Liver (tissue), 9 donors: ENCODE results near the gene SLC25A13. TPM values are rescaled to one million over a fixed set of nuclear protein-coding genes. Genes with fewer than 3 reads are reported as not detected.

ENCODE experiments used
- DNase-seq: peaks from one replicate; pipeline ENCODE4 v3.0.0-alpha.2; 2017; ENCODE audit warnings: low spot score
- H3K27ac ChIP-seq, 2 donors: one replicate each; pipeline ENCODE4 v1.7.0; 2013; ENCODE audit warnings: inconsistent platforms in 2 of 2, low read length in 2 of 2, control low read depth in 1 of 2, low read depth in 1 of 2, mild to moderate bottlenecking in 1 of 2
- H3K27me3 ChIP-seq, 4 donors: one replicate each; pipeline versions ENCODE4 v1.6.1 to v1.7.0; 2013; ENCODE audit warnings: low read length in 3 of 4, inconsistent platforms in 1 of 4, mild to moderate bottlenecking in 1 of 4, moderate library complexity in 1 of 4; ENCODE audit not compliant: control insufficient read depth in 4 of 4, insufficient read depth in 4 of 4
- H3K36me3 ChIP-seq, 4 donors: one replicate each; pipeline versions ENCODE4 v1.6.1 to v1.7.0; 2013; ENCODE audit warnings: low read length in 3 of 4, mild to moderate bottlenecking in 3 of 4, low read depth in 1 of 4, moderate library complexity in 1 of 4; ENCODE audit not compliant: control insufficient read depth in 4 of 4, insufficient read depth in 3 of 4
- H3K4me1 ChIP-seq, 4 donors: one replicate each; pipeline versions ENCODE4 v1.6.1 to v1.7.0; 2013; ENCODE audit warnings: low read length in 3 of 4, mild to moderate bottlenecking in 3 of 4, moderate library complexity in 1 of 4; ENCODE audit not compliant: control insufficient read depth in 4 of 4, insufficient read depth in 4 of 4
- H3K4me3 ChIP-seq, 3 donors: one replicate each; pipeline versions ENCODE4 v1.6.1 to v1.7.0; 2013; ENCODE audit warnings: low read length in 3 of 3, control low read depth in 1 of 3, low read depth in 1 of 3, mild to moderate bottlenecking in 1 of 3
- H3K9ac ChIP-seq, 2 donors: one replicate each; pipeline ENCODE4 v1.7.0; 2013; ENCODE audit warnings: low read length in 2 of 2, mild to moderate bottlenecking in 2 of 2, moderate library complexity in 2 of 2, control low read depth in 1 of 2, low read depth in 1 of 2
- H3K9me3 ChIP-seq, 4 donors: one replicate each; pipeline versions ENCODE4 v1.6.1 to v1.7.0; 2013; ENCODE audit warnings: low read length in 3 of 4; ENCODE audit not compliant: control insufficient read depth in 4 of 4
- EGR1 ChIP-seq, 2 donors: IDR thresholded peaks; 2 replicates each; pipeline ENCODE4 v1.6.1; 2016 to 2018; ENCODE audit warnings: antibody characterized with exemption in 2 of 2, low read depth in 2 of 2
- FOXA1 ChIP-seq: IDR thresholded peaks from 2 replicates; pipeline ENCODE4 v1.6.1; 2016; ENCODE audit warnings: antibody characterized with exemption
- GABPA ChIP-seq, 2 donors: IDR thresholded peaks in 1 of 2; conservative IDR thresholded peaks in 1 of 2; 2 replicates each; pipeline ENCODE4 v1.6.1; 2016; ENCODE audit warnings: antibody characterized with exemption in 2 of 2, mild to moderate bottlenecking in 1 of 2, moderate library complexity in 1 of 2
- HNF4A ChIP-seq, 2 donors: conservative IDR thresholded peaks; 2 replicates each; pipeline ENCODE4 v1.6.1; 2016; ENCODE audit warnings: antibody characterized with exemption in 2 of 2, mild to moderate bottlenecking in 2 of 2
- NR2F2 ChIP-seq: IDR thresholded peaks from 2 replicates; pipeline ENCODE4 v1.6.1; 2016; ENCODE audit warnings: antibody characterized with exemption
- RAD21 ChIP-seq, 2 donors: IDR thresholded peaks; 2 replicates each; pipeline ENCODE4 v1.6.1; 2016; ENCODE audit warnings: antibody characterized with exemption in 2 of 2, mild to moderate bottlenecking in 2 of 2
- TAF1 ChIP-seq: conservative IDR thresholded peaks from 2 replicates; pipeline ENCODE4 v1.6.1; 2016; ENCODE audit warnings: antibody characterized with exemption, mild to moderate bottlenecking
- YY1 ChIP-seq: IDR thresholded peaks from 2 replicates; pipeline ENCODE4 v1.6.1; 2016; ENCODE audit warnings: antibody characterized with exemption, mild to moderate bottlenecking
- WGBS: extraction: QIAGEN DNeasy Blood & Tissue Kit; methylation state at CpG from one replicate; pipeline ENCODE4 v1.1.7; 2013; 5-methylcytosine and 5-hydroxymethylcytosine counted together
- polyA plus RNA-seq, 2 donors: library from polyadenylated mRNA; stranded (reverse) in 1 of 2; unstranded in 1 of 2; fragments of 200-250 nt in 1 of 2; fragments of >200 nt in 1 of 2; fragmentation: Nextera tagmentation in 1 of 2; extraction: Ambion mirVana in 1 of 2; gene quantifications; one replicate each; pipeline versions ENCODE4 v1.2.1 to v1.2.3, GENCODE V29; 2013 to 2015
- total RNA-seq, 2 donors: library from RNA; depleted of rRNA; stranded (reverse); fragments of >200 nt; gene quantifications; one replicate each; pipeline ENCODE4 v1.2.3, GENCODE V29; 2014
- TF ChIP-seq, protein P1 (sequence below): IDR thresholded peaks from 2 replicates; pipeline ENCODE4 v1.6.1; 2016; ENCODE audit warnings: antibody characterized with exemption, mild to moderate bottlenecking
- TF ChIP-seq, protein P2 (sequence below): IDR thresholded peaks from 2 replicates; pipeline ENCODE4 v1.6.1; 2016; ENCODE audit warnings: antibody characterized with exemption
- TF ChIP-seq, protein P3 (sequence below): IDR thresholded peaks from 2 replicates; pipeline ENCODE4 v1.6.1; 2016; ENCODE audit warnings: antibody characterized with exemption
- TF ChIP-seq, protein P4 (sequence below): fragments of 150-350 bp; IDR thresholded peaks from 2 replicates; pipeline ENCODE4 v1.5.1; 2017; ENCODE audit warnings: improper control_type of control experiment, low read depth, low read length; ENCODE audit not compliant: missing input control
- donor health status: healthy.
- donor health status: healthy.
- donor health status: healthy.
- donor health status: healthy.
- donor health status: healthy.

Gene SLC25A13
- total and polyA plus RNA-seq, 4 donors = 45.6 to 116 (median 63.9) TPM

DNA sequence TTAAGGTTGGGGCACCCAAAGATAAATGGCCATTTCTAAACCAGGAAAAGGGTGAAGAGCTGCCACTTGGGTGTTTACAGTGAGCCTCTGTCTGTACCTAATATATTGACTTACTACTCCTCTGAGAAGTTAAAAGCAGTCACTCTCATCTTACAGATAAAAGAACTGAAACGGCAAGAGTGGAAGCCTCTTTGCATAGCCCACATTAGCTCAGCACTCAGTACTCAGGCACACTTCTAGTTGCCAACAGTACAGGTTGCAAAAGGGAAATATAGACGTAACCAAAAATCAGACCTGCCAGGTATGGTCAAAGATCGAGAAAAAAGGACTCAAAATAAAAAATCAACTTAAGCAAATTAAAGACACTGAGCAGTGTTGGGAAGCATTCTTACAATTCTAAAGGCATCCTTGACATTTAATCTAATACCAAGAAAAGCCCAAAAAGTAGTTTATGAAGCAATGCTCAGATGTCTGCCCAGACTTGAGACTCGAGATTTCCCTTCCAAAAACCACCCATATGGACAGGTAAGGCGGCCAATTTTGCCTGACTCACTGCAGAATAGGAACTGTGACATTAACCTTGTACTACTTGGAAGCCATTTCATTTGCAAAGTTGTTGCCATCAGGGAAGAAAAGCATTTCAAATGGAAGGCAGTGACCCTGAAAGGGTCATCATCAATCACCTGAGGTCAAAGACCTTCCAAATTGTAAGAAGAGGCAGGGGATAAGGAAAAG lies 139.3 kb downstream of the SLC25A13 start:
- Histone ChIP-seq H3K9ac (no peak overlapping the region), H3K4me3 (no peak overlapping the region), H3K4me1 (peaks cover 2 to 15% (median 9%) of the 10 kb centered on the region in 4 donors), H3K9me3 (no peaks in the 10 kb centered on the region), H3K36me3 (peaks cover 2 to 47% (median 25%) of the 10 kb centered on the region in 4 donors), H3K27ac (no peak overlapping the region), H3K27me3 (no peaks in the 10 kb centered on the region)
- DNase-seq = no peak
- 46% methylated on average over 5 of the region's 5 CpGs for WGBS
- peak in 1 of 2 donors; percentile 21 for TF ChIP-seq HNF4A (conservative IDR thresholded peaks at IDR 0.05)
- no peak for TF ChIP-seq FOXA1

DNA sequence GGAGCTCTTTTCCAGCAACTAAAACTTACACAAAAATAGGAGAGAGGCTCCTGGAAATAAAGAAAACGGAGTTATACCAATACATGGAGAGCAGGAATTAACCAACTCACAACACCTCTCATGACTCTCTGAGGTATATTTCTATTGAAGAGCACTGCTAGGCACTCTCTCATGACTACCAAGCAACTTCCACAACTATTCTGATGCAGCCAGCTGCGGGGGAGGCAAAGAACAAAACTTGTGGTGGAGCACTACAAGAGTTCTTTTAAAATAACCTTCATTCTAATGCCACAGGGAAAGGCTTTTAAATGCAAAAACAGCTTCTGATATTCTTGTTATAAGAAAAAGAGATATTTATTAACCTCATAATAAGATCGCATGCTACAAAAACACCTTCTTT lies 140.7 kb downstream of the SLC25A13 start:
- Histone ChIP-seq H3K9ac (no peak overlapping the region), H3K4me1 (peaks cover 2 to 15% (median 9%) of the 10 kb centered on the region in 4 donors), H3K9me3 (no peaks in the 10 kb centered on the region), H3K4me3 (no peak overlapping the region), H3K36me3 (peaks cover 2 to 61% (median 26%) of the 10 kb centered on the region in 4 donors), H3K27me3 (no peaks in the 10 kb centered on the region), H3K27ac (no peak overlapping the region)
- WGBS = 98% methylated on average over 3 of the region's 3 CpGs
- no peak for TF ChIP-seq TAF1
- no peak for TF ChIP-seq YY1
- no peak for TF ChIP-seq FOXA1
- TF ChIP-seq, protein P1, sequence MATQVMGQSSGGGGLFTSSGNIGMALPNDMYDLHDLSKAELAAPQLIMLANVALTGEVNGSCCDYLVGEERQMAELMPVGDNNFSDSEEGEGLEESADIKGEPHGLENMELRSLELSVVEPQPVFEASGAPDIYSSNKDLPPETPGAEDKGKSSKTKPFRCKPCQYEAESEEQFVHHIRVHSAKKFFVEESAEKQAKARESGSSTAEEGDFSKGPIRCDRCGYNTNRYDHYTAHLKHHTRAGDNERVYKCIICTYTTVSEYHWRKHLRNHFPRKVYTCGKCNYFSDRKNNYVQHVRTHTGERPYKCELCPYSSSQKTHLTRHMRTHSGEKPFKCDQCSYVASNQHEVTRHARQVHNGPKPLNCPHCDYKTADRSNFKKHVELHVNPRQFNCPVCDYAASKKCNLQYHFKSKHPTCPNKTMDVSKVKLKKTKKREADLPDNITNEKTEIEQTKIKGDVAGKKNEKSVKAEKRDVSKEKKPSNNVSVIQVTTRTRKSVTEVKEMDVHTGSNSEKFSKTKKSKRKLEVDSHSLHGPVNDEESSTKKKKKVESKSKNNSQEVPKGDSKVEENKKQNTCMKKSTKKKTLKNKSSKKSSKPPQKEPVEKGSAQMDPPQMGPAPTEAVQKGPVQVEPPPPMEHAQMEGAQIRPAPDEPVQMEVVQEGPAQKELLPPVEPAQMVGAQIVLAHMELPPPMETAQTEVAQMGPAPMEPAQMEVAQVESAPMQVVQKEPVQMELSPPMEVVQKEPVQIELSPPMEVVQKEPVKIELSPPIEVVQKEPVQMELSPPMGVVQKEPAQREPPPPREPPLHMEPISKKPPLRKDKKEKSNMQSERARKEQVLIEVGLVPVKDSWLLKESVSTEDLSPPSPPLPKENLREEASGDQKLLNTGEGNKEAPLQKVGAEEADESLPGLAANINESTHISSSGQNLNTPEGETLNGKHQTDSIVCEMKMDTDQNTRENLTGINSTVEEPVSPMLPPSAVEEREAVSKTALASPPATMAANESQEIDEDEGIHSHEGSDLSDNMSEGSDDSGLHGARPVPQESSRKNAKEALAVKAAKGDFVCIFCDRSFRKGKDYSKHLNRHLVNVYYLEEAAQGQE = no peak
- TF ChIP-seq HNF4A (conservative IDR thresholded peaks at IDR 0.05) = no peak
- no peak for TF ChIP-seq EGR1 (IDR thresholded peaks at IDR 0.05; ENCODE audit: low read depth in 2 of 2)
- TF ChIP-seq NR2F2 = no peak
- TF ChIP-seq, protein P2, sequence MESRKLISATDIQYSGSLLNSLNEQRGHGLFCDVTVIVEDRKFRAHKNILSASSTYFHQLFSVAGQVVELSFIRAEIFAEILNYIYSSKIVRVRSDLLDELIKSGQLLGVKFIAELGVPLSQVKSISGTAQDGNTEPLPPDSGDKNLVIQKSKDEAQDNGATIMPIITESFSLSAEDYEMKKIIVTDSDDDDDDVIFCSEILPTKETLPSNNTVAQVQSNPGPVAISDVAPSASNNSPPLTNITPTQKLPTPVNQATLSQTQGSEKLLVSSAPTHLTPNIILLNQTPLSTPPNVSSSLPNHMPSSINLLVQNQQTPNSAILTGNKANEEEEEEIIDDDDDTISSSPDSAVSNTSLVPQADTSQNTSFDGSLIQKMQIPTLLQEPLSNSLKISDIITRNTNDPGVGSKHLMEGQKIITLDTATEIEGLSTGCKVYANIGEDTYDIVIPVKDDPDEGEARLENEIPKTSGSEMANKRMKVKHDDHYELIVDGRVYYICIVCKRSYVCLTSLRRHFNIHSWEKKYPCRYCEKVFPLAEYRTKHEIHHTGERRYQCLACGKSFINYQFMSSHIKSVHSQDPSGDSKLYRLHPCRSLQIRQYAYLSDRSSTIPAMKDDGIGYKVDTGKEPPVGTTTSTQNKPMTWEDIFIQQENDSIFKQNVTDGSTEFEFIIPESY = no peak
- TF ChIP-seq, protein P3, sequence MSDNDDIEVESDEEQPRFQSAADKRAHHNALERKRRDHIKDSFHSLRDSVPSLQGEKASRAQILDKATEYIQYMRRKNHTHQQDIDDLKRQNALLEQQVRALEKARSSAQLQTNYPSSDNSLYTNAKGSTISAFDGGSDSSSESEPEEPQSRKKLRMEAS = no peak
- no peak for TF ChIP-seq GABPA (IDR thresholded peaks at IDR 0.05 in 1 of 2, conservative IDR thresholded peaks at IDR 0.05 in 1 of 2)
- TF ChIP-seq, protein P4, sequence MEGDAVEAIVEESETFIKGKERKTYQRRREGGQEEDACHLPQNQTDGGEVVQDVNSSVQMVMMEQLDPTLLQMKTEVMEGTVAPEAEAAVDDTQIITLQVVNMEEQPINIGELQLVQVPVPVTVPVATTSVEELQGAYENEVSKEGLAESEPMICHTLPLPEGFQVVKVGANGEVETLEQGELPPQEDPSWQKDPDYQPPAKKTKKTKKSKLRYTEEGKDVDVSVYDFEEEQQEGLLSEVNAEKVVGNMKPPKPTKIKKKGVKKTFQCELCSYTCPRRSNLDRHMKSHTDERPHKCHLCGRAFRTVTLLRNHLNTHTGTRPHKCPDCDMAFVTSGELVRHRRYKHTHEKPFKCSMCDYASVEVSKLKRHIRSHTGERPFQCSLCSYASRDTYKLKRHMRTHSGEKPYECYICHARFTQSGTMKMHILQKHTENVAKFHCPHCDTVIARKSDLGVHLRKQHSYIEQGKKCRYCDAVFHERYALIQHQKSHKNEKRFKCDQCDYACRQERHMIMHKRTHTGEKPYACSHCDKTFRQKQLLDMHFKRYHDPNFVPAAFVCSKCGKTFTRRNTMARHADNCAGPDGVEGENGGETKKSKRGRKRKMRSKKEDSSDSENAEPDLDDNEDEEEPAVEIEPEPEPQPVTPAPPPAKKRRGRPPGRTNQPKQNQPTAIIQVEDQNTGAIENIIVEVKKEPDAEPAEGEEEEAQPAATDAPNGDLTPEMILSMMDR = no peak
- no peak for TF ChIP-seq RAD21 (IDR thresholded peaks at IDR 0.05)
- DNase-seq = no peak
